ENCODE data around the gene SFXN3. TPM values are rescaled to one million over a fixed set of nuclear protein-coding genes. Genes with fewer than 3 reads are reported as not detected.
A peak's percentile ranks its signal among the peaks of the same experiment; 100 is the strongest.

Gene SFXN3
- polyA plus RNA-seq, 1 experiment, result 125 TPM

- ChIA-PET CTCF (interaction anchor here (0.8 to 26.2 kb wide), 12 partner anchors 14 to 80 kb away, joined by 3 to 676 read pairs (median 10); partner anchors contain the start of genes LZTS2, PDZD7 and SFXN3), POLR2A (interaction anchor here (0.5 to 1.8 kb wide), 7 partner anchors 10 to 1683 kb away, joined by 3 to 21 read pairs (median 7); no protein-coding TSS in a partner anchor)
- TF ChIP-seq, protein P1, sequence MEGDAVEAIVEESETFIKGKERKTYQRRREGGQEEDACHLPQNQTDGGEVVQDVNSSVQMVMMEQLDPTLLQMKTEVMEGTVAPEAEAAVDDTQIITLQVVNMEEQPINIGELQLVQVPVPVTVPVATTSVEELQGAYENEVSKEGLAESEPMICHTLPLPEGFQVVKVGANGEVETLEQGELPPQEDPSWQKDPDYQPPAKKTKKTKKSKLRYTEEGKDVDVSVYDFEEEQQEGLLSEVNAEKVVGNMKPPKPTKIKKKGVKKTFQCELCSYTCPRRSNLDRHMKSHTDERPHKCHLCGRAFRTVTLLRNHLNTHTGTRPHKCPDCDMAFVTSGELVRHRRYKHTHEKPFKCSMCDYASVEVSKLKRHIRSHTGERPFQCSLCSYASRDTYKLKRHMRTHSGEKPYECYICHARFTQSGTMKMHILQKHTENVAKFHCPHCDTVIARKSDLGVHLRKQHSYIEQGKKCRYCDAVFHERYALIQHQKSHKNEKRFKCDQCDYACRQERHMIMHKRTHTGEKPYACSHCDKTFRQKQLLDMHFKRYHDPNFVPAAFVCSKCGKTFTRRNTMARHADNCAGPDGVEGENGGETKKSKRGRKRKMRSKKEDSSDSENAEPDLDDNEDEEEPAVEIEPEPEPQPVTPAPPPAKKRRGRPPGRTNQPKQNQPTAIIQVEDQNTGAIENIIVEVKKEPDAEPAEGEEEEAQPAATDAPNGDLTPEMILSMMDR (IDR thresholded peaks at IDR 0.05; ENCODE audit: insufficient read depth, low read depth, low read length), result no peak
- H3K4me3 ChIP-seq (ENCODE audit: low read depth, low read length), result peak within 1 kb of the TSS; percentile 86
- no peaks in the 10 kb centered on the region for H3K36me3 ChIP-seq (ENCODE audit: control insufficient read depth, insufficient read depth, low read length)
- DNase-seq (ENCODE audit: low read depth), result no peak
- no peaks in the 10 kb centered on the region for H3K27me3 ChIP-seq (ENCODE audit: control insufficient read depth, insufficient read depth, low read length)
Measured at GRCh38 chr10:101061624-101062231, 30.7 kb downstream of the SFXN3 start, which contains the start of gene KAZALD1. Gene KAZALD1 (plus strand): TSS chr10:101061989. CDS start chr10:101062593, 604 bp downstream.

DNA sequence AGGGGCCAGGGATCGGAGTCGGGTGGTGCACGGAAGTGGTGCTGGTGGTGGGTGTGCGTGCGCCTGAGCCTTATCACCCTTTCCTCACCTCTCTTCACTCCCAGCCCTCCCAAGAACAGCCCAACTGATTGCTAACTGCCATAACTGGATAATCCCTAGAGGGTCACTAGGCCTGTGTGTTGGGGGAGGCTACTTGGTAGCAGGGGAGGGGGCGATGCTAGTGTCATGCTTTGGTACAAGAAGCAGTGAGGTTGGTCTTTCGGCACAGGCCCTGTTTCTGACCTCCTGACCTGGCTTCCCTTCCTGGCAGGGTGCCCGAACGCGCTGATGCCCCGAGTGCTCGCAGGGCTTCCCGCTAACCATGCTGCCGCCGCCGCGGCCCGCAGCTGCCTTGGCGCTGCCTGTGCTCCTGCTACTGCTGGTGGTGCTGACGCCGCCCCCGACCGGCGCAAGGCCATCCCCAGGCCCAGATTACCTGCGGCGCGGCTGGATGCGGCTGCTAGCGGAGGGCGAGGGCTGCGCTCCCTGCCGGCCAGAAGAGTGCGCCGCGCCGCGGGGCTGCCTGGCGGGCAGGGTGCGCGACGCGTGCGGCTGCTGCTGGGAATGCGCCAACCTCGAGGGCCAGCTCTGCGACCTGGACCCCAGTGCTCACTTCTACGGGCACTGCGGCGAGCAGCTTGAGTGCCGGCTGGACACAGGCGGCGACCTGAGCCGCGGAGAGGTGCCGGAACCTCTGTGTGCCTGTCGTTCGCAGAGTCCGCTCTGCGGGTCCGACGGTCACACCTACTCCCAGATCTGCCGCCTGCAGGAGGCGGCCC, 31.4 kb downstream of the SFXN3 start:
- ChIA-PET POLR2A (interaction anchor here (1.8 kb wide), 1 partner anchor 19 kb away, joined by 13 read pairs; no protein-coding TSS in a partner anchor), CTCF (interaction anchor here (1.0 to 26.2 kb wide), 10 partner anchors 16 to 80 kb away, joined by 3 to 676 read pairs (median 18); partner anchors contain the start of genes LZTS2, PDZD7 and SFXN3)
- H3K4me3 ChIP-seq (ENCODE audit: low read depth, low read length), result peak overlapping the region; percentile 86
- H3K27me3 ChIP-seq (ENCODE audit: control insufficient read depth, insufficient read depth, low read length), result no peaks in the 10 kb centered on the region
- TF ChIP-seq, protein P1 (IDR thresholded peaks at IDR 0.05; ENCODE audit: insufficient read depth, low read depth, low read length), result no peak; the same call in 1 of the 2 replicates
- H3K36me3 ChIP-seq (ENCODE audit: control insufficient read depth, insufficient read depth, low read length), result no peaks in the 10 kb centered on the region
- DNase-seq (ENCODE audit: low read depth), result no peak

GRCh38 chr10:101063050-101063525, 32.1 kb downstream of the SFXN3 start:
- Histone ChIP-seq H3K27me3 (ENCODE audit: control insufficient read depth, insufficient read depth, low read length) (no peaks in the 10 kb centered on the region), H3K36me3 (ENCODE audit: control insufficient read depth, insufficient read depth, low read length) (no peaks in the 10 kb centered on the region), H3K4me3 (ENCODE audit: low read depth, low read length) (peak overlapping the region; percentile 86)
- POLR2A ChIA-PET, result no interaction called here
- CTCF ChIA-PET, result interaction anchor here (2.3 to 26.2 kb wide), 6 partner anchors 17 to 79 kb away, joined by 9 to 676 read pairs (median 18); partner anchors contain the start of genes LZTS2, PDZD7 and SFXN3
- no peak for DNase-seq (ENCODE audit: low read depth)
- TF ChIP-seq, protein P1 (IDR thresholded peaks at IDR 0.05; ENCODE audit: insufficient read depth, low read depth, low read length), result no peak

GRCh38 chr10:101063548-101064414, 32.7 kb downstream of the SFXN3 start:
- TF ChIP-seq, protein P1 (IDR thresholded peaks at IDR 0.05; ENCODE audit: insufficient read depth, low read depth, low read length), result no peak
- Histone ChIP-seq H3K4me3 (ENCODE audit: low read depth, low read length) (no peak overlapping the region), H3K27me3 (ENCODE audit: control insufficient read depth, insufficient read depth, low read length) (no peaks in the 10 kb centered on the region), H3K36me3 (ENCODE audit: control insufficient read depth, insufficient read depth, low read length) (no peaks in the 10 kb centered on the region)
- POLR2A ChIA-PET, result no interaction called here
- CTCF ChIA-PET, result interaction anchor here (0.6 to 26.2 kb wide), 6 partner anchors 17 to 79 kb away, joined by 3 to 676 read pairs (median 24); partner anchors contain the start of genes PDZD7 and SFXN3
- no peak for DNase-seq (ENCODE audit: low read depth)

All from BJ (cell line).